ENCODE measurements around the gene ACTL10.
"Not testable (repeated sequence)": the region's sequence is repeated elsewhere in the genome, so short reads cannot be mapped to it uniquely, and the experiment has no call there.

Gene ACTL10

DNA sequence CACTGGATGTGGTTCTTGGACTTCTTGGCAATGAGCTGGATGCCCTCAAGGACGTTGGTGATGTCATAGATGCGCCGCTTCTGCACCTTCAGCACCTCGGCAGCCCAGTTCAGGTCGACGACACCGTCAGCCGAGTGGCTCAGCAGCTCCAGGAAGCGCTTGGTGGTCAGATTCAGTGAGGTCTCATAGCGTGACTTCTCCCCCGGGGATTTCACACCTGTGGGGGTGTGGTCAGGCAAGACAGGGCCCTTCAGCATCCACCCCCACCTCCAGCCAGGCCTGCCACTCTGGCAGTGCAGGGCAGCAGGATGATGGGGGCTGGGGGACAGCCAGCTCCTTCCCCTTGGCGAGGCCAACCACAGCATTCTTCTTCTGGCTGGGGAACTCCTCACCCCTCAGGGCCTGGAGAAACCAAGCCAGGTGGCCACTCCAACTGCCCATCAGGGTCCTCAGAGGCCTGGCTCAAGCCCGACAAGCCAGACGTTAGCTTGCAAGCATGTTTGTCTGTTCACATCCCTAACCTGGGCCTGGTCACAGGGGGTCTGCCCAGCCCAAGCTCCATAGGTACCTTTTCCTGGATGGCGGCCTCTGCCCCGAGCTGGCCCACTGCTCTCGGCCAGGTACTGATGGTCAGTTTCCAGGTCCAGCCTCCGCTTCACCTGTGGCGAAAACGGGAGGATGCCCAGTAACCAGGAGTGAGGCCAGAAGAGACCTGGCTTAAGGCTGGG is 13.2 kb downstream of the ACTL10 start:
- DNase-seq: no peak

DNA sequence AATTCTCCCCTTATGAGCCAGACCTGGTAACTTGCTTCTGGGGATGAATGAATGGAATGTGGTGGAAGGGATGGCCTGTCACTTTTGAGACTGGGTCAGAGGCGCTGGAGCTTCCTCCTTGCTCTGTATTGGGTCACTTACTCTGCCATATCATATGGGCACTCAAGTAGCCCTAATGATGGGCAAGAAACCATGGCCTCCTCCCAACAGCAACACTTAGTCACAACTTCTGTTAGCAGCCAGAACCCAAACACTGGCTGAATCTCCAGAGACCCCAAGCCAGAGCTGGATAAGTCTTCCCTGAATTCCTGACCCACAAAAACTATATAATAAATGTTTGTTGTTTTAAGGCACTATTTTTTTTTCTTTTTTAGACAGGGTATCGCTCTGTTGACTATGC is 13.9 kb downstream of the ACTL10 start:
- DNase-seq: no peak

DNA sequence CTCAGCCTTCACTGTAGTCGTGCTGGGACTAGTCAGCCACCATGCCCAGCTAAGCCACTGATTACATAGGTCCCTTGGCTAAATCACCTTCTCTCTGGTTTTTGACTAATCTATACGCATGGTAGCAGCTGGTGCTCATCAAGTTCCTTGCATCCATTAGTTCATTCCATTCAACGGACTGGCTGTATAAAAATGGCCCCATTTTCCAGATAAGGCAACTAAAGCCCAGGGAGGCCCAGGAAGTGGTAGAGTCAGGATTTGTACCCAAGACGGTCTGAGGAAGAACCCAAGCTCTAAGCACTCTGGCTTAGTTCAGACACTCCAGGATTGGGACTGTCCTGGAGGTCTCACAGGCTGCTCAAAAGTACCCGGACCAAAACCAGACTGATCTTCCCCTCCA is 14.5 kb downstream of the ACTL10 start:
- no peak for DNase-seq

DNA sequence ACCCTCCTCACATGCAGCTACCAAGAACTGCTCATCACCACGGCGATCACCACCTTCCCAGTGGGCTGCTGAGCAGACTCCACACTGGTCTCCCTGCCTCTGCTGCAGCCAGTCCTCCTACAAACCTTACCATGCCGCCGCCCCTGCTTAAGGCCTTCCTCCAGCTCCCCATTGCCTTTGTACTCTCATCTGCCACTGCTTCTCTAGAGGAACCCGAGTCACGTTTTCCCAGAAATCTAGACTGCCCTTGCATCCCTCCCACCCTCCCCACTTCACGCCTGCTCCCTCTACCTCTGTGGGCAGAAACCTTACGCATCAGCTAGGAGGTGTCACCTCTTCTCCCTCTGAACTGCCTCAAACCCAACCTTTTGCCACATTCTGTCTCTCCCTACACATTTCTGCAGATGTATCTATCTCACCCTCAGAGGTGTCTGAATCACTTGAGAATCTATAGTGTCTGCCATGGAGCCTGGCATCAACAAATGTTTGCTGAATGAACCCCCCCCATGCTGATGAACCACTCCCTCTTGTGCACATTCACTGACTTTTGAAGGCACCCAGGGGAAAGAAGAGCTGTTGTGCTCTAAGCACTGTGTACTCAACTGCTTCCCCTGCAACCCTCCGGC is 15.1 kb downstream of the ACTL10 start:
- no peak for DNase-seq

DNA sequence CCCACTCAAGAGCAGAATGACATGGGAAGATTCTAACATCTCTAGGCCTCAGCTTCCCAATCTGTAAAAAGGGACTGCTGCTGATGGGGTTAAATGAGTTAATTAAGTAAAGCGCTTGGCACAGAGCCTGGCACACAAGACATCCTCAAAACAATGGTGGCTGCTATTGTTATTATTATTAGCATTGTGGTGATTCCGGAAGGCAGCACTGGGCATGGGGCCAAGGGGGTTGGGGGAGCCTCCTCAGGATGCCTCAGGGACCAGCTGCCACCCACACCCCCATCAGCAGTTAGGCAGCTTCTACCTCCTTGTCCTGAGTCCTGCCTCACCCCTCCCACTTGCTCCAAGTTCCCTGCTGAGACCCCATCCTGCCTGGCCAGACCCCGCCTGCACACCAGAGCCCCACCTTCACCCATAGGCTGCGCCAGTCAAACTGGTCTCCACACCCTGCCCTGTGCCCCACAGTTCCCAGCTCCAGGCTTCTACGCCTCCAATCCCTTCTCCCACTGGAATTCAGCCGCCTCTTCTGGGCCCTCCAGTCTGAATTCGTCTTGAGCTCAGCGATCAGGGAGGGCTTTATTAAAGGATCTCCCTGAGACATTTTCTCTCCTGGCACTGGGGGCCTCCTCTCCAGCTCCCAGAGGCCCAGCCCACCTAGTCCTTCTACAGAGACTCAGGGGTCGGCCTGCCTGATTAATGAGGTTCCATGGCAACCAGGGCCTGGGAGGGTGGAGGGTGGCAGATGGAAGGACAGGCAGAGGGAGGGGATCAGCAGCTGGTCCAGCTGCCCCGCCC is 18.0 kb downstream of the ACTL10 start:
- no peak for DNase-seq

DNA sequence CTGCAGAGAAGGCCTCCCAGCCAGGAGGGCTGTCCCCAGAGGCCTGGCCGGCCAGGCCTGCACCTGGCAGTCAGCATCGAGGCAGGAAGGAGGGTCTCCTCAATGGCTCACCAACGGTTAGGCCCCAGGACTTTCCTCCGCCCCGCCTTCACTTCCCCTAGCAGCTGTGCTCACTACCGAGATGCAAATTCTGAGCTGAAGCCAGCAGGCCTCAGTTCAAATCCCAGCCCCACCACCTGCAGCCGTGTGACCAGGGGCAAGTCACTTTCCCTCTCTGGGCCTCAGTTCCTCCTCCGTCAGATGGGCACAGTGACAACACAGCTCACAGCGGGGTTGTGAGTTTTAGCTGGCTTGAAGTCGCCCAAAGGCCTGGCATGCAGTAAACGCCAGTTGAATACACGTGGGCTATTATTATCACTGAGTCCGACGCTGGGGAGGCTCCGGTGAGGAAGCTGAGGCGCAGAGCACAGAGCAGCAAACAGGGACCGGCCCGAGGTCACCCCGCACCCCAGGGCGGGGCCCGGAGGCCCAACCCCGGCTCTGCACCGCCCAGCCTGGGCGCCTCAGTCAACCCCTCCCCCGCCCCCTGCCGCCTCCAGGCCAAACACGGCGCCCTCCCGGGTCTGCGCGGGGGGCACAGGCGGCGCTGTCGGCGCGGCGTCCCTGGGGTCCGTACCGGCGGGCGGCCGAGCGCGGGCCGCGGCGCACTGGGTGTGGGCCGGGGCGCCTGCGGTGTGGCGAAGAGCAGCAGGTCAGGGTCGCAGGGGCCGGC is 18.8 kb downstream of the ACTL10 start:
- DNase-seq: peak; percentile 19

DNA sequence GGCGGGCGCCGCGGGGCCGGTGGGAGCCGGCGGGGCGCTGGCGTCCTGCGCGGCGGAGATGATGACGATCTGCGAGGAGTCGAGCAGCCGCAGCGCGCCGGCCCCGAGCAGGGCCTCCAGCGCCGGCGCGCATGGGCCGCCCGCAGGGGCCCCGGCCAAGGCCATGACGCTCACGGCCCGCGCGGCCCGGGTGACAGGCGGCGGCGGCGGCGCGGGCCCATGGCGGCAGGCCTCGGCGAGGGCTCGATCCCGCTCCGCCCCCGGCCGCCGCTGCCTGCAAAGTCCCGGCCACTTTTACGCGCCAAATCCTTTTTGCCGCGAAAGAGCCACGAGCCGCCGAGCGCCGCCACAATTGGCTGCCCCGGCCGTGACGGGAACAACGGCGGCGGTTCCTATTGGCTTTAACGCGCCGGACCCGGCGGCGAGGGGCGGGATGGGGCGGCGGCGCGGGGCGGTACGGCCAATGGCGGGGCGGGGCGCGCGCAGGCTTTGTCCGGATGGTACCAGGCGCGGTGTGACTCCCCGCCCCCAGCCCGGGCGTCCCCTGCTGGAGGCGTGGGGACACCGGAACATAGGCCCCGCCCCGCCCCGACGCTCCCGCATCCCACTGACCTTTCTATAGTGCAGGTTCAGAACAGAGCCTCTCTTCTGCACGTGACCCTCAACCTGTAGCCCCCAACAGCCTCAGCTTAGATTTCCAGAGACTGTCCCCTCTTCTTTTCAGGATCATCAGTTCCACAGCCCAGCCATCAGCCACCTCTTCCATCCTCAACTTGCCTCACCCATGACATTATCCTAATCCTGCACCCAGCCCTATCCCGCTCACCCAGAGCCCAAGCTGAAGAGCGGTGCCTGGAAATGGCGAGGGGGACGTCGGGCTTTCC is 19.6 kb downstream of the ACTL10 start, which contains the start of gene E2F1:
E2F1 (minus strand) TSS at position 286 of the 884 bp plus-strand sequence; CDS start at position 165, 121 bp downstream.
- DNase-seq: peak; percentile 95

DNA sequence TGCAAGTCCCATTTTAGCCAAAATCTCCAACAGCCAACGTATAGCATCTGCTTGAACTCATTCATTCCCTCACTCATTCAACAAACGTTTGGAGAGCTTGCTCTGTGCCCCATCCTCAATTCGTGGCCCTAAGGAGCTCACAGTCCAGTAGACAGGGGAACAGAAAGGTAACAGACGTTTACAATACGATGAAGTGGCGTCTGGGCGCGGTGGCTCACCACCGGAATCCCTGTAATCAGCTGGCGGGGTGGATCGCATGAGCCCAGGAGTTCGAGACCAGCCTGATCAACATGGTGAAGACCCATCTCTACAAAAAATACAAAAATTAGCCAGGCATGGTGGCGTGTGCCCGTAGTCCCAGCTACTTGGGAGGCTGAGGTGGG is 20.2 kb downstream of the ACTL10 start:
- DNase-seq: no peak

DNA sequence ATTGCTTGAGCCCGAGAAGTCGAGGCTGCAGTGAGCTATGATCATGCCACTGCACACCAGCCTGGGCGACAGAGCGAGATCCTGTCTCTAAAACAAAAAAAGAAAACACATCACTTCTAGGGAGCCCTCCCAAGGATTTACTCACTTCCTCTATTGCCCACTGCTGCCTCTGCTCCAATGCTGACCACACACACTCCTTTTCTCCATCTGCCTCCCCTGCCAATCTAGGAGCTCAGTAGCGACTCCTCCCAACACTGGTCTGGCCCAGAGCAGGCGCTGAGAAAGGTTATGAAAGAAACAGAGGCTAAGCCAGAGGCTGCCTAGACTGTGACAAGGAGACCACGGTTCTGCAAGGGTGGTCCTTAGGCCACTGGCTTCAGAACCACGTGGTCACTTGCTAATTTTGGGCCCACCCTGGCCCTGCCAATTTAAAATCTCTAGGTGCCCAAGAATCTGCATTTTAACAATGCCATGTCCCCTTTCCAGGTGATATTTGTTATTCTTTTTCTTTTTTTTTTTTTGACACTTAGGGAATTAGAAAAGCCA is 20.7 kb downstream of the ACTL10 start:
- DNase-seq: no peak

DNA sequence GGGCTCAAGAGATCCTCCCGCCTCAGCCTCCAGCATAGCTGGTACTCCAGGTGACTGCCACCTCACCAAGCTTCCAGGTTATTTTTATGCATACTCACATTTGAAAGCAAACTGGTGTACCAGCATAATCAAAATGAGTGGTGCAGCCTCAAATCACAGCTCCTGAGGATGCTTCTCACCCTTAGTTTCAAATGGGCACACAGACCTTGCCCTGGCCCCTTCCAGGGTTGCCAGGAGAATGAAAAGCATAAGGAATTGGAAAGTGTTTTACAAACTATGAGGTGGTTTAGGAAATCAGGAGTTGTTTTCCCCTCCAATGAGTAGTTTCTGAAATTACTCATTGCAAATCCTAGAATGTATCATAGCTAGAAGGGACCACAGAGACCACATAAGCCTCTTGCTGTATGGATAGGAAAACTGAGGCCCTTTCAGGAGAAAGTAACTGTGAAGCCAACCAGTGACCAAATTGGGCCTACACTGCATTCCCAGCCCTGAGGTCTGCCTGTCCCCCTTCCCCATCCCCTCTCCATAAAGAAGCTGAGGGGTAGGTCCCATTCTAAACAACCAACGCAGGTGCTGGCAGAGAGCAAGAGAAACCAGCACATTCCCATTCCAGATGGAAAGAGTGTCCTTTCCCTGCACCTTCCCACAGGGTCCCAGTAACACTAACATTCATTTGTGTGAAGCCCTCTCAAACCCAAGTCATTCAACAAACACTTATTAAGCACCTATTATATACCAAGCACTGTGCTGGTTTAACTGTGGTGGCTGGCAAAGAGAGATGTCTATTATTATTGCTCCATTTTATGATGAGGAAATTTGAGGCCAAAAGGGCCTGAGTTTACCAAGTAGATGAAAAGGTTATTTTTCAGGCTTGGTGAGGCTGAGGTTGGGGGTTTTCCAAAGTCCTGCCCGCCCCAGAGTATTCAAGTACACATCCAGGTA is 21.5 kb downstream of the ACTL10 start:
- DNase-seq: no peak

DNA sequence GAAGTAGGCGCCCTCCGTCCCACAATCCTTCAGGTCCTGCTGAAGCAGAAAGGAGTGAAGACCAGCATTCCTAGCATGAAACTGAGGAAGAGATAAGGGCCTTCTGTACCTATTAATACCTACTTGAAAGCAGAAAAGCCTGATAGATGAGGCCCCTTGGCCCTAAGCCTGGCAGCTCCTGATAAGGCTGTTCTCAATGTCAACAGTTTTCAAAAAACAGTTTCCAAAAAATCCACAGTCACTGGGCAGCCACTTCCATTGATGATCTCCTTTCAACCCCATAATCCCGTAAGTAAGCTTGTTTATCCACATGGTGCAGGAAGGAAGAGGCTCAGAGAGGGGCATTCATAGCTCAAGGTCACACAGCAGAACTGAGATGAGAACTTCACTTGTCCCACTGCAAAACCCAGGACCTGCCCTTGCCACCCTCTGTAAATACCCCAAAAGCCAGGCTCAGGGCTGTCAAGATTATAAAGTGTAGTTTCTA is 22.2 kb downstream of the ACTL10 start:
- no peak for DNase-seq

DNA sequence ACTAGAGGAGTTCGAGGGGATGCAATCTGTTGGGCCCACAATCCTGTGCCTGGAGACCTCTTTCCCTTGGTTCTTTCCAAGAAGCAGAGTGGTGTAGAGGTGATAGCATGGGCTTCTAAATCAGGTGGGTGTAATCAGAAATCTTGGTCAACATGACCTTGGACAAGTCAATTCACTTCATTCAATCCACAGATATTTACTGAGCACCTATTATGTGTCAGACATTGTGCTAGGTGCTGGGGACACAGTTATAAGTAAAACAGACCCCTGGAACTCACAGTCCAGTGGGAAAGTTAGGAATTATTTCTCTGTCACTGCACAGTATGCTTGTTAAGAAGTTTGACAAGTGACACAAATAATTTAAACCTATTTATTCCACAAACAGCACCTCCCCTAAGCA is 22.8 kb downstream of the ACTL10 start:
- no peak for DNase-seq

DNA sequence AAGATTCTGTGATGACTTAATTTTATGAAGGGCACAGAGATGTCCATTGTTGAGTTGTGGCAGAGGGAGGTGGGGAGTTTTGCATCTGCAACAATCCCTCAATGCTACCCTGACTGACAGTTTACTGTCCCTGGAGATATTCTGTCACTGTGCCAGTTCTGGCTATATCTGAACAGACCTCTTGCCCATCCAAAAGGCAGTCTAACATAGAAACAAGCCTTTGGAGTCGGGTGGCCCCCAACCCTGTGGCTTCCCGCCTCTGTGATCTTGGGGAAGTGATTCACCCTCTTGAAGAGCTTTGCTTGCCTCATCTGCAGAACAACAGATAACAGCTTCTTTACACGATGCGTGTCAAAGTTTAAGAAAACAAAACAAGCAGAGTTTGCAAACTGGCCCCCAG is 23.2 kb downstream of the ACTL10 start:
- DNase-seq: no peak

DNA sequence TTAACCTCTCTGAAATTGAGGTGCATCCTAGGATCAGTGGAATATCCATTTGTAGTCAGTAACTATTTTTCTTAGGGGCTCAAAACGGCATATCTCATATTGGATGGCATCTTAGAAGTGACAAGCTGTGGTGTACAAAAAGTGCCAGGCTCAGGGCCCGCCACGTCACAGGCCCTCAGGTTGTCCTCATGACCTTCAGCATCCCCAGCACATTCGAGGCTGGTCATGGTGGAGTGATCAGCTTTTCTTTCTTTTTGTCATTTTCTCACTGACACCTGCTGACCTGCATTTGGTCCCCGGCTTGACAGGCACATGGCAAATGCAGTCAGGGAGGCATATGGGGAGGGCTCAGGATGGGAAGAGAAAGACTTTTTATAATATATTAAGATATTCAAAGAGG is 26.5 kb downstream of the ACTL10 start:
- DNase-seq: no peak

DNA sequence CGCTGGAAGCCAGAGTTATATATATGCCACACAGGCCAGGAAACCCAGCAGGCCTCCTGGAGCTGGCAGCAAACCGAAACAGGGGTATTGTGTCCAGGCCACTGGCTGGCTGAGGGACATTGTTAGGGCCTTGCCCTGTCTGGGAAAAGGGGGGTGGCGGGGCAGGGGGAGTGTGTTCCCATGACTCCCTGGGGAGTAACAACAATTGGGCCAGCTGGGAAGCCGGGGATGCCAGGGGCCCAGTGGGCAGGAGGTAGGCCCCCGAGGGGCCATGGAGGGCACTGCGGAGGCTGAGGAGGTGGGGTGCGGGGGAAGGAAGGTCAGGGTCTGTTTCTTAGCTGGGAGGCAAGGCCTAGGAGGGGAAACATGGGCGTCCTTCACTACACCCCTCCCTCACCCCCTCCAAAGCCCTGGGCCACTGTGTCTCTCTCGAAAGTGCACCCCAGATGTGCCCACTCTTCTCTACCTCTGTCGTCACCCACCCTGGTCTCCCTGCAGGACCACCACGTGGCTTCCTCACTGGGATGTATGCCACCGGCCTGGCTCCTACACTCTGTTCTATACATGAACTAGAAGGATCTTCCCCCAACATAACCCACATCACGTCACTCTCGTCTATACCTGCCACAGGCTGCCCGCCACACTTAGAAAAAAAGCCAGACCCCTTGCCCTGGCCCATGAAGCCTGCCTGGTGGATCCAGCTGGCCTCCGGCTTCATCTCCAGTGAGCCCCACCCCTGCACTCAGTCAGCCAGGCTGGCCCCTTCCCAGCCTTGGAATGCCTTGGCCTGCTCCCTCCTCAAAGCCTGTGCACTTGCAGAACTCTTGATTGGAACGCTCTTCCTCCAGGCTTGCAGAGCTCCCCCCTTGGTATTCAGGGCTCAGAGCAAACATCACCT is 27.2 kb downstream of the ACTL10 start:
- DNase-seq: no peak

DNA sequence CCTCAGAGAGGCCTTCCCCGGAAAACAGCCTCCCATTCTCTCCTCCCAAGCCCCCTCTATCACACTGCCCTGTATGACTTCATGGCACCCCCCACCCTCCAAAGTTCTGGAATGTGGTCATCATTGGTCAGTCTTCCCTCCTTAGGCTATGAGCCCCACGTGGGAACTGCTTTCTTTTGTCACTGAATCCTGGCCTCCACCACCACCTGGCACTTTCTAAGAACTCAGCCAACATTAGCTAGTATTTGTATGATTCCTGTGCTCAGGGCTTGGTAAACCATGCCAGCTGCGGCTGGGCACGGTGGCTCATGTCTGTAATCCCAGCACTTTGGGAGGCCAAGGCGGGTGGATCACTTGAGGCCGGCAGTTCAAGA is 27.9 kb downstream of the ACTL10 start:
- DNase-seq: no peak

DNA sequence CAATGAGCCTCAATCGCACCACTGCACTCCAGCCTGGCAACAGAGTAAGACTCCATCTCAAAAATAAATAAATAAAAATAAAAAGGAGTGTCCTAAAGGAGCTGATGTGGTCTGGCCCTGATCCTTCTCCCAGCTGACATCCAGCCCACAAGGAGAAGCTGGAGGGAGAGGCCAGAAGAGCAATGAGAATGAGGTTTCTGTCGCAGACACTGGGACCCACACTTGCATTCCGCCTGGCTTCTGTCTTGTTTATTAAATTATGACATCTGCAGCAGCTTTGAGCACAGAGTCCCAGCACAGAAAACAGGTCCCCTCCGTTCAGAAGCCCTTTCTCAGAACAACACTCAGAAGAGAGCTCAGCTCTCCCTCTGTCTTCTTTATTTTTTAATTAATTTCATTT is 29.7 kb downstream of the ACTL10 start:
- no peak for DNase-seq

DNA sequence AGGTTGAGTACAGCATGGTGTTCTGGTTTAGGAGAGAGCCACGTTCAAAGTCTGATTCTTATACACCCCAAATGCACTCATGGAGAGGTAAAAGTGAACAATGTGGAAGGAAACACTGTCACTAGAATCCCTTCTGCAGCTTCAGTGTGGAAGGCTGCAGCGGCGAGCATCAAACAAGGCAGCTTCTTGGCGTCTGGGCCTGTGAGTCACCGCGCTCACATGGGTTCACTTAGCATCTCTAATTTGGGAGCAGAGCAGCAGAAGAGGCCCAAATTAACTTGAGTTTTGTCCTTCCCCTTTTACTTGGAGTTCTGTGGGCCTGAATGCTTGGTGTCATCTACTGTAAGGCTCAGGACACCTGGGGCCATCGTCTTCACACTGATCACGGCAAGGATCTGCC is 30.4 kb downstream of the ACTL10 start:
- no peak for DNase-seq

DNA sequence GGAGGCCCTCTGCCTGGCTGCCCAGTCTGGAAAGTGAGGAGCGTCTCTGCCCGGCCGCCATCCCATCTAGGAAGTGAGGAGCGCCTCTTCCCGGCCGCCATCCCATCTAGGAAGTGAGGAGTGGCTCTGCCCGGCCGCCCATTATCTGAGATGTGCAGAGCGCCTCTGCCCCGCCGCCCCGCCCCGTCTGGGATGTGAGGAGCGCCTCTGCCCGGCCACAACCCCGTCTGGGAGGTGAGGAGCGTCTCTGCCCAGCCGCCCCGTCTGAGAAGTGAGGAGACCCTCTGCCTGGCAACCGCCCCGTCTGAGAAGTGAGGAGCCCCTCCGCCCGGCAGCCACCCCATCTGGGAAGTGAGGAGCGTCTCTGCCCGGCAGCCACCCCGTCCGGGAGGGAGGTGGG is 32.2 kb downstream of the ACTL10 start:
- not testable (repeated sequence) for DNase-seq
